B cell (primary cell): ENCODE results near the gene LRRC47. TPM values are rescaled to one million over a fixed set of nuclear protein-coding genes. Genes with fewer than 3 reads are reported as not detected.

Experiments
- ATAC-seq: fragments of 200-7000 bp; cut with Tn5 transposase; one replicate; pipeline ENCODE4 v1.10.0; 2021; ENCODE audit warnings: low read depth, mild to moderate bottlenecking, moderate number of reproducible peaks, moderate library complexity
- CTCF ChIA-PET: fragments of 350-600 bp; sonication (Branson Sonifier 250); formaldehyde crosslinking; loops from one replicate; lab custom pipeline; 2021; ENCODE audit warnings: antibody characterized with exemption, inconsistent platforms; lab: Charles Lee
- POLR2A ChIA-PET: fragments of 350-600 bp; sonication (Branson Sonifier 250); formaldehyde crosslinking; loops from one replicate; lab custom pipeline; 2021; ENCODE audit warnings: antibody characterized with exemption; lab: Charles Lee
- DNase-seq: peaks from one replicate; pipeline ENCODE4 v3.0.0; 2013
- H2AFZ ChIP-seq: 2 replicates; pipeline ENCODE4 v1.6.1; 2012; ENCODE audit warnings: mild to moderate bottlenecking, low read depth, low read length; ENCODE audit not compliant: insufficient read depth, poor library complexity, severe bottlenecking
- H3K27ac ChIP-seq, 2 donors: 1 replicate in 1 of 2; 2 replicates in 1 of 2; pipeline ENCODE4 v1.5.1; 2012 to 2013; ENCODE audit warnings: low read length in 2 of 2, mild to moderate bottlenecking in 2 of 2, moderate library complexity in 1 of 2
- H3K27me3 ChIP-seq, 4 experiments: fragments of 200-600 bp in 1 of 4; sonication (generic) in 1 of 4; replicated peaks in 1 of 4; 1 replicate in 2 of 4; 2 replicates in 2 of 4; pipeline versions ENCODE4 v1.6.1 to v1.7.0; 2013 to 2016; ENCODE audit warnings: low read length in 3 of 4, mild to moderate bottlenecking in 2 of 4, mixed read lengths in 1 of 4, moderate library complexity in 1 of 4; ENCODE audit not compliant: insufficient read depth in 4 of 4, control insufficient read depth in 3 of 4; ENCODE audit errors: control extremely low read depth in 1 of 4
- H3K36me3 ChIP-seq, 2 experiments: replicated peaks in 1 of 2; 1 replicate in 1 of 2; 2 replicates in 1 of 2; pipeline versions ENCODE4 v1.6.1 to v1.7.1; 2013; ENCODE audit warnings: low read length in 1 of 2; ENCODE audit not compliant: insufficient read depth in 2 of 2, control insufficient read depth in 1 of 2; ENCODE audit errors: control extremely low read depth in 1 of 2, extremely low read depth in 1 of 2
- H3K4me1 ChIP-seq, 2 donors: fragments of 200-600 bp in 1 of 2; sonication (generic) in 1 of 2; 1 replicate in 1 of 2; 2 replicates in 1 of 2; pipeline versions ENCODE4 v1.5.1 to v1.6.1; 2013 to 2017; ENCODE audit warnings: low read length in 2 of 2; ENCODE audit not compliant: control insufficient read depth in 2 of 2, insufficient read depth in 2 of 2
- H3K4me2 ChIP-seq: replicated peaks from 2 replicates; pipeline ENCODE3; 2012; ENCODE audit warnings: mild to moderate bottlenecking, low read depth, low read length; ENCODE audit not compliant: poor library complexity, severe bottlenecking
- H3K4me3 ChIP-seq, 5 experiments: fragments of 200-600 bp in 1 of 5; sonication (generic) in 1 of 5; 1 replicate in 3 of 5; 2 replicates in 2 of 5; pipeline versions ENCODE4 v1.5.1 to v1.7.0; 2011 to 2016; ENCODE audit warnings: low read length in 4 of 5, mild to moderate bottlenecking in 4 of 5, low read depth in 2 of 5, control low read depth in 1 of 5, moderate library complexity in 1 of 5; ENCODE audit not compliant: insufficient read depth in 1 of 5; ENCODE audit errors: control extremely low read depth in 1 of 5, extremely low read depth in 1 of 5
- H3K79me2 ChIP-seq: fragments of 200-600 bp; sonication (generic); one replicate; pipeline ENCODE4 v1.6.0; 2016; ENCODE audit warnings: low read length; ENCODE audit not compliant: control insufficient read depth, insufficient read depth
- H3K9ac ChIP-seq: fragments of 200-600 bp; sonication (generic); 2 replicates; pipeline ENCODE4 v1.6.1; 2017; ENCODE audit warnings: mild to moderate bottlenecking, low read length, moderate library complexity
- H3K9me3 ChIP-seq, 3 donors: one replicate each; pipeline versions ENCODE4 v1.6.1 to v1.7.1; 2013; ENCODE audit warnings: low read length in 2 of 3; ENCODE audit not compliant: control insufficient read depth in 2 of 3, insufficient read depth in 1 of 3; ENCODE audit errors: control extremely low read depth in 1 of 3
- H4K20me1 ChIP-seq: 2 replicates; pipeline ENCODE4 v1.6.0; 2012; ENCODE audit warnings: mild to moderate bottlenecking, low read length; ENCODE audit not compliant: insufficient read depth, control insufficient read depth, poor library complexity, severe bottlenecking
- H3K27ac Mint-ChIP-seq: one replicate; pipeline ENCODE4 v1.8.0; 2021; ENCODE audit warnings: mixed read lengths
- H3K27me3 Mint-ChIP-seq: one replicate; pipeline ENCODE4 v1.8.0; 2021; ENCODE audit warnings: mixed read lengths
- H3K4me1 Mint-ChIP-seq: one replicate; pipeline ENCODE4 v1.8.0; 2021; ENCODE audit warnings: mixed read lengths
- H3K4me3 Mint-ChIP-seq: one replicate; pipeline ENCODE4 v1.8.0; 2021; ENCODE audit warnings: mixed read lengths
- H3K9me3 Mint-ChIP-seq: one replicate; pipeline ENCODE4 v1.8.0; 2022; ENCODE audit warnings: mixed read lengths; ENCODE audit not compliant: insufficient read depth
- EZH2 ChIP-seq: IDR thresholded peaks from 2 replicates; pipeline ENCODE4 v1.6.1; 2012; ENCODE audit warnings: borderline replicate concordance, low read depth, mild to moderate bottlenecking, moderate library complexity, low read length; ENCODE audit not compliant: insufficient read depth, poor library complexity, severe bottlenecking
- WGBS: methylation state at CpG from one replicate; pipeline ENCODE4 v1.1.5; 2013; ENCODE audit warnings: missing lambda C conversion rate; ENCODE audit not compliant: insufficient coverage; 5-methylcytosine and 5-hydroxymethylcytosine counted together
- intact Hi-C: fragments of 100-400 bp; cut with micrococcal nuclease; formaldehyde crosslinking; loops from one replicate; pipeline ENCODE4 v1.10.0; 2022
- polyA plus RNA-seq: library from polyadenylated mRNA; depleted of rRNA; stranded (reverse); fragments of >200 nt; gene quantifications from 2 replicates; pipeline ENCODE4 v1.2.3, GENCODE V29; 2012
- total RNA-seq, 2 donors: library from RNA; stranded (reverse); fragments of 120-200 nt in 1 of 2; gene quantifications; 1 replicate in 1 of 2; 2 replicates in 1 of 2; pipeline versions ENCODE4 v1.2.3 to v1.2.4, GENCODE V29; 2013 to 2022
- TF ChIP-seq, protein P1 (sequence below): fragments of 200-600 bp; IDR thresholded peaks from one replicate; pipeline ENCODE4 v1.8.0; 2022; ENCODE audit warnings: antibody characterized with exemption, mild to moderate bottlenecking

Gene LRRC47
- total and polyA plus RNA-seq, 2 donors (not counting 1 experiment from before 2014, with no cell fraction given): 16.7 to 48.2 TPM

DNA sequence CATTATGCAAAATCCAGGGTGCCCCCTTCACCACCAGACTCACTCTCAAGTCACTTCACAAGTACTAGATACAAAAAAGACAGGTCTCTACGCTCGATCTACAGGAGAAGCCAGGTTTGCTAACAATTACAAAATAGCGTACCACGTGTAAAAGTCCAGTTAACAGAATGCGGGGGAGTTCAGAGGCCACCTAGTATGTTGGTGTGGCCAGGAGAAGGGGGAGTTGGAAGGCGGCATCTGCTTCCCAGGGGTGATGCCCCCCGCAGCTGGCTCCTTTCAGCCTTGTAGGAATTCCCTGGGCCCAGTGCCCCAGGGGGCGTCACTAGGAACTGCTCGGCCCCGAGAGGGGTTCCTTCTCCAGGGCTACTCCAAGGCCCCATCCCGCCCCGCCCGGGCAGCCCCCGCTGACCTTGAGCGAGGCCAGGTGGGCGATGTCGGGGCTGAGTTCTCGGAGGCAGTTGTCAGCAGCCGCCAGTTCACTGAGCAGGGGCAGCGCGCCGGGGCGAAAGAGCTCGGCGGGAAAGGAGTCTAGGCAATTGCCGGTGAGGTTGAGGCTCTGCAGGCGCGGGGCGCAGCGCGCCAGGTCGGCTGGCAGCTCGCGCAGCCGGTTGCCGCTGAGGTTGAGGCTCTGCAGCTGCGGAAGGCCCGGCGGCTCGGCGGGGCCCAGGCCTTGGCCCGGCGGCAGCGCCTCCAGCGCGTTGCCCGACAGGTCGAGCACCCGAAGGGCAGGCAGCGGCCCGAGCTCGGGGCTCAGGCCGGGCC is 664 bp downstream of the LRRC47 start:
- Histone ChIP-seq H3K27me3 (peaks cover 0 to 10% (median 0%) of the 10 kb centered on the region in 4 experiments), H3K79me2 (peaks cover 53% of the 10 kb centered on the region), H2AFZ (peak overlapping the region; percentile 100), H3K9me3 (no peaks in the 10 kb centered on the region), H3K36me3 (peaks cover 0 to 14% of the 10 kb centered on the region in 2 experiments), H3K9ac (peak overlapping the region; percentile 83), H3K4me1 (peaks cover 15 to 28% of the 10 kb centered on the region in 2 donors), H3K27ac (peak overlapping the region in 1 of 2 donors; percentile 68), H4K20me1 (peaks cover 50% of the 10 kb centered on the region), H3K4me3 (peak overlapping the region in 4 of 5 experiments; percentile 50 to 91 (median 72)), H3K4me2 (peak overlapping the region; percentile 98)
- DNase-seq (no peak), ATAC-seq (no peak)
- intact Hi-C loops: loop anchor here (1.0 kb wide), 5 partner anchors 23 to 171 kb away; partner anchors contain the start of genes C1orf174, CEP104, DFFB and SMIM1
- ChIA-PET POLR2A (interaction anchor here (0.7 to 1.1 kb wide), 2 partner anchors 22 to 105 kb away, joined by 5 to 11 read pairs; partner anchors contain the start of gene C1orf174), CTCF (interaction anchor here (0.7 to 3.5 kb wide), 2 partner anchors 20 to 142 kb away, joined by 3 to 14 read pairs; no protein-coding TSS in a partner anchor)
- Mint-ChIP-seq H3K27me3 (peaks cover 6% of the 10 kb centered on the region), H3K4me1 (peaks cover 34% of the 10 kb centered on the region), H3K9me3 (no peaks in the 10 kb centered on the region), H3K4me3 (peak overlapping the region; percentile 91), H3K27ac (peak overlapping the region; percentile 34)
- TF ChIP-seq EZH2: no peak
- TF ChIP-seq, protein P1, sequence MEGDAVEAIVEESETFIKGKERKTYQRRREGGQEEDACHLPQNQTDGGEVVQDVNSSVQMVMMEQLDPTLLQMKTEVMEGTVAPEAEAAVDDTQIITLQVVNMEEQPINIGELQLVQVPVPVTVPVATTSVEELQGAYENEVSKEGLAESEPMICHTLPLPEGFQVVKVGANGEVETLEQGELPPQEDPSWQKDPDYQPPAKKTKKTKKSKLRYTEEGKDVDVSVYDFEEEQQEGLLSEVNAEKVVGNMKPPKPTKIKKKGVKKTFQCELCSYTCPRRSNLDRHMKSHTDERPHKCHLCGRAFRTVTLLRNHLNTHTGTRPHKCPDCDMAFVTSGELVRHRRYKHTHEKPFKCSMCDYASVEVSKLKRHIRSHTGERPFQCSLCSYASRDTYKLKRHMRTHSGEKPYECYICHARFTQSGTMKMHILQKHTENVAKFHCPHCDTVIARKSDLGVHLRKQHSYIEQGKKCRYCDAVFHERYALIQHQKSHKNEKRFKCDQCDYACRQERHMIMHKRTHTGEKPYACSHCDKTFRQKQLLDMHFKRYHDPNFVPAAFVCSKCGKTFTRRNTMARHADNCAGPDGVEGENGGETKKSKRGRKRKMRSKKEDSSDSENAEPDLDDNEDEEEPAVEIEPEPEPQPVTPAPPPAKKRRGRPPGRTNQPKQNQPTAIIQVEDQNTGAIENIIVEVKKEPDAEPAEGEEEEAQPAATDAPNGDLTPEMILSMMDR: no peak
- 6% methylated on average over 52 of the region's 53 CpGs for WGBS

DNA sequence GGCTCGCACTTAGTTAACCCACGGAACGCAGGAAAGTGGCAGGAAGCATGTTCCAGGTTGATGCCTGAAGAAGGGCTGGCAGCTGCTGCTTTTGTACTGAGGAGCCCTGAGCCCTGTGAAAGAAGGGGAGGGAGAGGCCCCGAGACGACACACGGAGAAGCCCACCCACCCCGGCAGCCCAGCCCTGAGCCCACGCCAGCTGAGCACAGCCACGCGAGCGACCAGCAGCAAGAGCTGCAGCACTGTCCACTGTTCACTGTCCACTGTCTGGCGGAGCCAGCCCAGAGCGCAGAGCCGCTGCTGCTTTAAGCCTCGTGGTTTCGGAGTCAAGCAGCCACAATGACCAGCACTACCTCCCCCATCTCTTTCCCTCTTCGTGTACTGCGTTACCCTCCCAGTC is 5.3 kb downstream of the LRRC47 start:
- H3K4me1 ChIP-seq: peaks cover 10 to 23% of the 10 kb centered on the region in 2 donors
- H4K20me1 ChIP-seq: peaks cover 95% of the 10 kb centered on the region
- no peaks in the 10 kb centered on the region for H3K9me3 ChIP-seq
- ATAC-seq: no peak
- H3K36me3 ChIP-seq: peaks cover 0 to 39% of the 10 kb centered on the region in 2 experiments
- peaks cover 80% of the 10 kb centered on the region for H3K79me2 ChIP-seq
- H3K4me3 ChIP-seq: no peak overlapping the region
- no peaks in the 10 kb centered on the region for H3K27me3 Mint-ChIP-seq
- no peak overlapping the region for H2AFZ ChIP-seq
- H3K27me3 ChIP-seq: no peaks in the 10 kb centered on the region
- no peak for TF ChIP-seq EZH2
- TF ChIP-seq, protein P1: no peak
- no peak overlapping the region for H3K27ac Mint-ChIP-seq
- no peak for DNase-seq
- intact Hi-C loops: no loop called here
- ChIA-PET CTCF (interaction anchor here (1.4 kb wide), 1 partner anchor 11 kb away, joined by 3 read pairs; no protein-coding TSS in a partner anchor), POLR2A (no interaction called here)
- no peak overlapping the region for H3K9ac ChIP-seq
- over 99% methylated on average over 17 of the region's 18 CpGs for WGBS
- H3K9me3 Mint-ChIP-seq: no peaks in the 10 kb centered on the region
- H3K4me1 Mint-ChIP-seq: peaks cover 30% of the 10 kb centered on the region
- H3K4me2 ChIP-seq: no peak overlapping the region
- no peak overlapping the region for H3K4me3 Mint-ChIP-seq
- H3K27ac ChIP-seq: no peak overlapping the region
